Endodermal cell (in vitro differentiated cells): ENCODE measurements around the gene SLC16A13. TPM values are rescaled to one million over a fixed set of nuclear protein-coding genes. Genes with fewer than 3 reads are reported as not detected.

ENCODE experiments used
- DNase-seq: peaks from one replicate; pipeline ENCODE4 v3.0.0-alpha.2; 2017
- H3K27ac ChIP-seq: 2 replicates; pipeline ENCODE4 v1.5.1; 2013; ENCODE audit warnings: mild to moderate bottlenecking, low read depth, low read length, moderate library complexity
- H3K27me3 ChIP-seq: 2 replicates; pipeline ENCODE4 v1.6.1; 2013; ENCODE audit warnings: mild to moderate bottlenecking, low read length, moderate library complexity; ENCODE audit not compliant: insufficient read depth, control insufficient read depth, poor library complexity, severe bottlenecking
- H3K36me3 ChIP-seq: 2 replicates; pipeline ENCODE4 v1.7.0; 2013; ENCODE audit warnings: mild to moderate bottlenecking, low read length, moderate library complexity; ENCODE audit not compliant: control insufficient read depth, insufficient read depth
- H3K4me1 ChIP-seq: one replicate; pipeline ENCODE4 v1.7.0; 2013; ENCODE audit warnings: low read length; ENCODE audit not compliant: control insufficient read depth, insufficient read depth
- H3K4me3 ChIP-seq: 2 replicates; pipeline ENCODE4 v1.5.1; 2013; ENCODE audit warnings: mild to moderate bottlenecking, low read length, moderate library complexity
- H3K9ac ChIP-seq: 2 replicates; pipeline ENCODE4 v1.6.1; 2013; ENCODE audit warnings: mild to moderate bottlenecking, low read length, moderate library complexity; ENCODE audit not compliant: poor library complexity, severe bottlenecking; ENCODE audit errors: extremely low read depth
- H3K9me3 ChIP-seq: 2 replicates; pipeline ENCODE4 v1.6.1; 2013; ENCODE audit warnings: mild to moderate bottlenecking, low read length, moderate library complexity; ENCODE audit not compliant: control insufficient read depth
- H3K27ac Mint-ChIP-seq: 2 replicates; pipeline ENCODE4 v1.8.0; 2020; ENCODE audit warnings: mixed read lengths
- H3K27me3 Mint-ChIP-seq: 2 replicates; pipeline ENCODE4 v1.8.0; 2021; ENCODE audit warnings: mild to moderate bottlenecking, mixed read lengths; ENCODE audit not compliant: insufficient read depth
- H3K36me3 Mint-ChIP-seq: 2 replicates; pipeline ENCODE4 v1.8.0; 2020; ENCODE audit warnings: low read depth, mixed read lengths
- H3K4me1 Mint-ChIP-seq: 2 replicates; pipeline ENCODE4 v1.8.0; 2020; ENCODE audit warnings: mixed read lengths
- H3K4me3 Mint-ChIP-seq: 2 replicates; pipeline ENCODE4 v1.8.0; 2020; ENCODE audit warnings: mild to moderate bottlenecking, moderate library complexity, mixed read lengths
- H3K9me3 Mint-ChIP-seq: 2 replicates; pipeline ENCODE4 v1.8.0; 2020; ENCODE audit warnings: mild to moderate bottlenecking, mixed read lengths
- WGBS, 2 experiments: methylation state at CpG; one replicate each; pipeline versions ENCODE4 v1.1.5 to v1.1.7; 2013; ENCODE audit warnings: missing lambda C conversion rate in 2 of 2, mixed read lengths in 1 of 2; ENCODE audit not compliant: insufficient coverage in 1 of 2, insufficient read length in 1 of 2; 5-methylcytosine and 5-hydroxymethylcytosine counted together
- total RNA-seq, 2 donors: library from RNA; stranded (reverse); fragmentation: NEBNext Ultra II Directional in 1 of 2; extraction: Animal tissue kit (Norgen Biotek cat#: 25700) in 1 of 2; gene quantifications; 2 replicates in 1 of 2; 3 replicates in 1 of 2; pipeline ENCODE4 v1.2.1, GENCODE V29; 2021
- TF ChIP-seq, protein P1 (sequence below): fragments of 200-600 bp; sonication (generic); conservative IDR thresholded peaks from 2 replicates; pipeline ENCODE4 v1.5.0; 2021; ENCODE audit warnings: antibody characterized with exemption, mild to moderate bottlenecking

Gene SLC16A13
- total RNA-seq, 2 donors from 2014 or later = 18.8 to 19.9 TPM

DNA sequence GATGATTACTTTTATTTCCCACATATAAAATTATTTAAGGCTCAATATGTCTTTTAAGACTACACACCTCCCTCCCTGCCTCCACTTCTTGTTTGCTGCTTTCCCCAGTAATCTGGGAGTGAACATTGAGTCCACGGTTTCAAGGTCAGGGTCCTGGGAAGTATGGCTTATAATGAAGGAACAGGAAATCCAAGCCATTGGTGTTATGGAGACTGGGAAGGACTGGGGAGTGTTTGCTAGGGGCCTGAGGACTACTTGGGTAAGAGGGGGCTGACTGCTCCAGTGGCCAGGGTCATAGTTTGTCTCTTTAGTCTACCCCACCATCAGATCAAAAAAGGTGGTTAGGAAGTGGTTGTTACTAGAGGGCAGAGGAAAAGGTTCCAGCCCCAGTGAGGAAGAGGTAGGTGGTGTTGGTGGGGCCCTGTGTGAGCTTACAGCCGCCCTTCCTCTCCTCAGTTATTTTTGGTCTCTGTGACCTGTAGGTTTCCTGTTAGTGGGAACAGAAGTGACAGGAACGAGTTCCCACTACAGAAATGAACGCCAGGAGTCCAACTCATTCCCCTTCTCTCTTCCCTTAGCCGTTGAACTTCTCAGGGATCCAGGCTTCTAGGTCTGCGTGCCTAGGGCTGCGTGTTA, 742 bp upstream of the SLC16A13 start:
- Mint-ChIP-seq H3K36me3 (peaks cover 6% of the 10 kb centered on the region), H3K4me1 (peaks cover 12% of the 10 kb centered on the region), H3K27me3 (peaks cover 5% of the 10 kb centered on the region), H3K9me3 (no peaks in the 10 kb centered on the region), H3K27ac (peak overlapping the region; percentile 94), H3K4me3 (peak overlapping the region; percentile 89)
- WGBS, 2 experiments = 30 to 51% methylated on average over 3 to 7 of the region's 7 CpGs
- no peak overlapping the region for H3K27ac ChIP-seq
- no peaks in the 10 kb centered on the region for H3K9me3 ChIP-seq
- DNase-seq = no peak
- peak overlapping the region; percentile 44 for H3K9ac ChIP-seq
- H3K4me1 ChIP-seq = no peaks in the 10 kb centered on the region
- H3K4me3 ChIP-seq = peak overlapping the region; percentile 86
- TF ChIP-seq, protein P1, sequence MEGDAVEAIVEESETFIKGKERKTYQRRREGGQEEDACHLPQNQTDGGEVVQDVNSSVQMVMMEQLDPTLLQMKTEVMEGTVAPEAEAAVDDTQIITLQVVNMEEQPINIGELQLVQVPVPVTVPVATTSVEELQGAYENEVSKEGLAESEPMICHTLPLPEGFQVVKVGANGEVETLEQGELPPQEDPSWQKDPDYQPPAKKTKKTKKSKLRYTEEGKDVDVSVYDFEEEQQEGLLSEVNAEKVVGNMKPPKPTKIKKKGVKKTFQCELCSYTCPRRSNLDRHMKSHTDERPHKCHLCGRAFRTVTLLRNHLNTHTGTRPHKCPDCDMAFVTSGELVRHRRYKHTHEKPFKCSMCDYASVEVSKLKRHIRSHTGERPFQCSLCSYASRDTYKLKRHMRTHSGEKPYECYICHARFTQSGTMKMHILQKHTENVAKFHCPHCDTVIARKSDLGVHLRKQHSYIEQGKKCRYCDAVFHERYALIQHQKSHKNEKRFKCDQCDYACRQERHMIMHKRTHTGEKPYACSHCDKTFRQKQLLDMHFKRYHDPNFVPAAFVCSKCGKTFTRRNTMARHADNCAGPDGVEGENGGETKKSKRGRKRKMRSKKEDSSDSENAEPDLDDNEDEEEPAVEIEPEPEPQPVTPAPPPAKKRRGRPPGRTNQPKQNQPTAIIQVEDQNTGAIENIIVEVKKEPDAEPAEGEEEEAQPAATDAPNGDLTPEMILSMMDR = no peak
- H3K27me3 ChIP-seq = no peaks in the 10 kb centered on the region
- H3K36me3 ChIP-seq = no peaks in the 10 kb centered on the region

- Histone ChIP-seq H3K4me3 (no peak overlapping the region), H3K36me3 (no peaks in the 10 kb centered on the region), H3K4me1 (no peaks in the 10 kb centered on the region), H3K9me3 (no peaks in the 10 kb centered on the region), H3K27ac (no peak overlapping the region), H3K27me3 (peaks cover 21% of the 10 kb centered on the region), H3K9ac (no peak overlapping the region)
- H3K4me3 Mint-ChIP-seq = peak overlapping the region; percentile 24
- TF ChIP-seq, protein P1 = peak; percentile 51
- DNase-seq = no peak
- no peak overlapping the region for H3K27ac Mint-ChIP-seq
- peaks cover 21% of the 10 kb centered on the region for H3K27me3 Mint-ChIP-seq
- H3K36me3 Mint-ChIP-seq = peaks cover 6% of the 10 kb centered on the region
- 85 to 88% methylated on average over 11 to 19 of the region's 19 CpGs for WGBS, 2 experiments
- H3K9me3 Mint-ChIP-seq = no peaks in the 10 kb centered on the region
- H3K4me1 Mint-ChIP-seq = peaks cover 12% of the 10 kb centered on the region
These were observed 2.4 kb downstream of the SLC16A13 start for GRCh38 chr17:7038025-7038862.

- H3K27me3 ChIP-seq = peaks cover 37% of the 10 kb centered on the region
- Mint-ChIP-seq H3K27me3 (peaks cover 34% of the 10 kb centered on the region), H3K36me3 (peaks cover 6% of the 10 kb centered on the region), H3K4me1 (peaks cover 12% of the 10 kb centered on the region), H3K9me3 (no peaks in the 10 kb centered on the region), H3K4me3 (no peak overlapping the region), H3K27ac (no peak overlapping the region)
- peaks cover 4% of the 10 kb centered on the region for H3K4me1 ChIP-seq
- H3K27ac ChIP-seq = no peak overlapping the region
- TF ChIP-seq, protein P1 = peak; percentile 20
- DNase-seq = no peak
- no peak overlapping the region for H3K9ac ChIP-seq
- 87% methylated on average over 4 to 5 of the region's 5 CpGs for WGBS, 2 experiments
- no peaks in the 10 kb centered on the region for H3K9me3 ChIP-seq
- H3K4me3 ChIP-seq = no peak overlapping the region
- H3K36me3 ChIP-seq = no peaks in the 10 kb centered on the region
These were observed 4.0 kb downstream of the SLC16A13 start for GRCh38 chr17:7039832-7040231.
